ENCODE measurements around the gene TTC23.

TTC23 gene

GRCh38 chr15:99226802-99227201 lies 22.6 kb downstream of the TTC23 start:
- no peak for TF ChIP-seq CTCF (IDR thresholded peaks at IDR 0.05; ENCODE audit: low read depth, low read length)
- no peak for DNase-seq (ENCODE audit: low read depth, low spot score)
- in situ Hi-C loops (cut with HindIII; ENCODE audit: low sequenced_read_pairs): no loop called here
- no peak overlapping the region for H3K4me3 ChIP-seq (ENCODE audit: low read depth, low read length)

DNA sequence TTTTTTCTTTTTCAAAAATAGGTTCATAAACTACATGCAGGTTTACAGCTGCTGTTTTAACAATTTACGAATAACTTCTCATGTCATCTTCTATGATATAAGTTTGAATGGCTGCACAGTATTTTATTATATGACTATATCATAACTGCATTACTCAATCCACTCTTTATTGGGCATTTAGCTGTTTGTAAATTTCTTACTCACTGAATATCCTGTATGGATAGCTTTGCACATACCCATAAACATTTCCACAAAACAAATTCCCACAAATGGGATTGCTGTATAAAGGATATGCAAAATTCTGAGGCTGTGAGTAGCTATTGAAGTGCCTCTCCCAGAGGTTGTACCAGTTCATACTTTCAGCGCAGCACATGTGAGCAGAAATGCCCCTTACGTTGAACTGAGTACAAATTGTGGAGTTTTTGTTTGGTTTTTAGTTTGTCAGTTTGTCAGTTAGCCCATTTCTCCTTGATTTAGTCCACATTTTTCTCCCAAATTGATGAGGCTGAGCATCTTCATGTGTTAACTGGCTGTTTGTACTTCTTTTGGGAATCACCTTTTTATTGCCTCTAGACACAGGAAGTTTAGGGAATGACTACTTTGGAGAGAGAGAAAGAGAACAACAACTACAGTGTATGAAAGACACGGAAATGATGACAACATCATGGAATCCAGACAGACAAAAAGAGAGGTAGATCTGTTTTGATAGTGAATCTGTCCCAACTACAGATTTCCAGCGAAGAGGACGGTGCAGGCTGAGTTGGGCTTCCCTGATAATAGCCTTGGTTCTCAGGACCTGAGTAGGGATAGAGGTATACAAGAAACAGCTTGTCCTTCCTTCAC lies 24.8 kb downstream of the TTC23 start:
- TF ChIP-seq CTCF (IDR thresholded peaks at IDR 0.05; ENCODE audit: low read depth, low read length): no peak
- DNase-seq (ENCODE audit: low read depth, low spot score): no peak
- no peak overlapping the region for H3K4me3 ChIP-seq (ENCODE audit: low read depth, low read length)
- in situ Hi-C loops (cut with HindIII; ENCODE audit: low sequenced_read_pairs): no loop called here

GRCh38 chr15:99213187-99213811 lies 36.1 kb downstream of the TTC23 start:
- DNase-seq (ENCODE audit: low read depth, low spot score): peak; percentile 78
- in situ Hi-C loops (cut with HindIII; ENCODE audit: low sequenced_read_pairs): no loop called here
- TF ChIP-seq CTCF (IDR thresholded peaks at IDR 0.05; ENCODE audit: low read depth, low read length): peak; percentile 88
- H3K4me3 ChIP-seq (ENCODE audit: low read depth, low read length): no peak overlapping the region

DNA sequence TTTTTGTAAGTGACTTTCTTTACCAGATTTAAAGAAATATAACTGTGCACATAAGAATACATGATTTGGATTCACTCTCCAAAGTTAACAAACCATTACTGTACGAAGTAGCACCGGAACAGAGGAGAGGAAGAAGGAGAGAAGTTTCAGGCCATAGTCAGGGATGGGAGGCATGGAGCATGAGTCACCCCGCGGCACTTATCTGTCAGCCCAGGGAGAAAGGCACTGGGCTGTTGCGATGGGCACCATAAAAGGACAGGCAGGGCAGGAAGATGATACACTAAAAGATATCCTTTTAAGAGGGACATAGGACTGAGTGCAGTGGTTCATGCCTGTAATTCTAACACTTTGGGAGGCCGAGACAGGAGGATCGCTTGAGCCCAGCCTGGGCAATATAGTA lies 37.0 kb downstream of the TTC23 start:
- no peak overlapping the region for H3K4me3 ChIP-seq (ENCODE audit: low read depth, low read length)
- no peak for TF ChIP-seq CTCF (IDR thresholded peaks at IDR 0.05; ENCODE audit: low read depth, low read length)
- in situ Hi-C loops (cut with HindIII; ENCODE audit: low sequenced_read_pairs): no loop called here
- DNase-seq (ENCODE audit: low read depth, low spot score): peak; percentile 23

- no peak overlapping the region for H3K4me3 ChIP-seq (ENCODE audit: low read depth, low read length)
- no peak for TF ChIP-seq CTCF (IDR thresholded peaks at IDR 0.05; ENCODE audit: low read depth, low read length)
- DNase-seq (ENCODE audit: low read depth, low spot score): no peak
- in situ Hi-C loops (cut with HindIII; ENCODE audit: low sequenced_read_pairs): no loop called here
Measured at GRCh38 chr15:99211926-99212325, 37.5 kb downstream of the TTC23 start.

- TF ChIP-seq CTCF (IDR thresholded peaks at IDR 0.05; ENCODE audit: low read depth, low read length): no peak
- no peak overlapping the region for H3K4me3 ChIP-seq (ENCODE audit: low read depth, low read length)
- in situ Hi-C loops (cut with HindIII; ENCODE audit: low sequenced_read_pairs): no loop called here
- DNase-seq (ENCODE audit: low read depth, low spot score): no peak
Measured at GRCh38 chr15:99210334-99210733, 39.0 kb downstream of the TTC23 start.

All from astrocyte of the spinal cord (primary cell).